ENCODE data around the gene DCC. TPM values are rescaled to one million over a fixed set of nuclear protein-coding genes. Genes with fewer than 3 reads are reported as not detected.

Gene DCC
- total and polyA plus RNA-seq, 2 donors (not counting 1 experiment from before 2014, with no cell fraction given), result not detected

DNA sequence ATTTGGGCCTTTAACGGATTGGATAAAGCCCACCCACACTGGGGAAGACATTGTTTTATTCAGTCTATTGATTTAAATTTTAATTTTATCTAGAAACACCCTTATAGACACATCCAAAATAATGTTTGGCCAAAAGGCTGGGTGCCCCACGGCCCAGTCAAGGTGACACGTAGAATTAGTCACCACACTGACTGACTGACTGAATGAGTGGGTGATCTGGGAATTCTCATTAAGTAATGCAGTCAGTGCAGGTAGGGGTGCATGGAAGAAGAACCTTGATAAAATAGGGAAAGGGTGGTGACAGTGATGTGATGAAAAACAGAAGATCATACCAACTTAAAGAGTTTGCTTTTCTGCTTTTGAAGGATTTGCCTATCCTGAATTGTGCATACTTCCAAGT lies 554.8 kb downstream of the DCC start:
- Mint-ChIP-seq H3K9me3 (ENCODE audit: insufficient read depth) (no peaks in the 10 kb centered on the region), H3K27me3 (no peaks in the 10 kb centered on the region), H3K27ac (no peak overlapping the region), H3K4me1 (no peaks in the 10 kb centered on the region), H3K4me3 (no peak overlapping the region)
- TF ChIP-seq, protein P1, sequence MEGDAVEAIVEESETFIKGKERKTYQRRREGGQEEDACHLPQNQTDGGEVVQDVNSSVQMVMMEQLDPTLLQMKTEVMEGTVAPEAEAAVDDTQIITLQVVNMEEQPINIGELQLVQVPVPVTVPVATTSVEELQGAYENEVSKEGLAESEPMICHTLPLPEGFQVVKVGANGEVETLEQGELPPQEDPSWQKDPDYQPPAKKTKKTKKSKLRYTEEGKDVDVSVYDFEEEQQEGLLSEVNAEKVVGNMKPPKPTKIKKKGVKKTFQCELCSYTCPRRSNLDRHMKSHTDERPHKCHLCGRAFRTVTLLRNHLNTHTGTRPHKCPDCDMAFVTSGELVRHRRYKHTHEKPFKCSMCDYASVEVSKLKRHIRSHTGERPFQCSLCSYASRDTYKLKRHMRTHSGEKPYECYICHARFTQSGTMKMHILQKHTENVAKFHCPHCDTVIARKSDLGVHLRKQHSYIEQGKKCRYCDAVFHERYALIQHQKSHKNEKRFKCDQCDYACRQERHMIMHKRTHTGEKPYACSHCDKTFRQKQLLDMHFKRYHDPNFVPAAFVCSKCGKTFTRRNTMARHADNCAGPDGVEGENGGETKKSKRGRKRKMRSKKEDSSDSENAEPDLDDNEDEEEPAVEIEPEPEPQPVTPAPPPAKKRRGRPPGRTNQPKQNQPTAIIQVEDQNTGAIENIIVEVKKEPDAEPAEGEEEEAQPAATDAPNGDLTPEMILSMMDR (IDR thresholded peaks at IDR 0.05), result no peak
- TF ChIP-seq EZH2 (IDR thresholded peaks at IDR 0.05; ENCODE audit: borderline replicate concordance, insufficient read depth, low read depth, low read length, poor library complexity, severe bottlenecking), result no peak
- CTCF ChIA-PET, result no interaction called here
- H3K27me3 ChIP-seq (replicated peaks in 1 of 4; ENCODE audit: control extremely low read depth in 1 of 4, control insufficient read depth in 3 of 4, insufficient read depth in 4 of 4, low read length in 3 of 4), result no peaks in the 10 kb centered on the region
- no peaks in the 10 kb centered on the region for H3K36me3 ChIP-seq (replicated peaks in 1 of 2; ENCODE audit: control extremely low read depth in 1 of 2, control insufficient read depth in 1 of 2, extremely low read depth in 1 of 2, insufficient read depth in 2 of 2, low read length in 1 of 2)
- intact Hi-C loops (cut with micrococcal nuclease), result no loop called here
- no peaks in the 10 kb centered on the region for H3K4me1 ChIP-seq (ENCODE audit: control insufficient read depth in 2 of 2, insufficient read depth in 2 of 2, low read length in 2 of 2)
- no peak overlapping the region for H3K9ac ChIP-seq (ENCODE audit: low read length)
- H3K9me3 ChIP-seq (ENCODE audit: control extremely low read depth in 1 of 3, control insufficient read depth in 2 of 3, insufficient read depth in 1 of 3, low read length in 2 of 3), result no peaks in the 10 kb centered on the region
- H3K79me2 ChIP-seq (ENCODE audit: control insufficient read depth, insufficient read depth, low read length), result no peaks in the 10 kb centered on the region
- ATAC-seq (ENCODE audit: low read depth) (no peak), DNase-seq (no peak)
- no peaks in the 10 kb centered on the region for H4K20me1 ChIP-seq (ENCODE audit: control insufficient read depth, insufficient read depth, low read length, poor library complexity, severe bottlenecking)
- no CpG with 5 or more reads among the region's 3 CpGs for WGBS (ENCODE audit: insufficient coverage)
- POLR2A ChIA-PET, result no interaction called here
- H3K4me3 ChIP-seq (ENCODE audit: control extremely low read depth in 1 of 5, extremely low read depth in 1 of 5, insufficient read depth in 1 of 5, low read depth in 2 of 5, low read length in 4 of 5), result no peak overlapping the region
- no peak overlapping the region for H2AFZ ChIP-seq (ENCODE audit: insufficient read depth, low read depth, low read length, poor library complexity, severe bottlenecking)
- no peak overlapping the region for H3K27ac ChIP-seq (ENCODE audit: low read length in 2 of 2)
- H3K4me2 ChIP-seq (replicated peaks; ENCODE audit: low read depth, low read length, poor library complexity, severe bottlenecking), result no peak overlapping the region

GRCh38 chr18:52897611-52898484 lies 557.9 kb downstream of the DCC start:
- POLR2A ChIA-PET, result no interaction called here
- no peak for ATAC-seq (ENCODE audit: low read depth)
- Mint-ChIP-seq H3K4me3 (no peak overlapping the region), H3K27ac (no peak overlapping the region), H3K9me3 (ENCODE audit: insufficient read depth) (no peaks in the 10 kb centered on the region), H3K4me1 (no peaks in the 10 kb centered on the region), H3K27me3 (no peaks in the 10 kb centered on the region)
- H3K4me3 ChIP-seq (ENCODE audit: control extremely low read depth in 1 of 5, extremely low read depth in 1 of 5, insufficient read depth in 1 of 5, low read depth in 2 of 5, low read length in 4 of 5), result no peak overlapping the region
- H3K4me2 ChIP-seq (replicated peaks; ENCODE audit: low read depth, low read length, poor library complexity, severe bottlenecking), result no peak overlapping the region
- no peaks in the 10 kb centered on the region for H4K20me1 ChIP-seq (ENCODE audit: control insufficient read depth, insufficient read depth, low read length, poor library complexity, severe bottlenecking)
- H2AFZ ChIP-seq (ENCODE audit: insufficient read depth, low read depth, low read length, poor library complexity, severe bottlenecking), result no peak overlapping the region
- no peaks in the 10 kb centered on the region for H3K4me1 ChIP-seq (ENCODE audit: control insufficient read depth in 2 of 2, insufficient read depth in 2 of 2, low read length in 2 of 2)
- no peaks in the 10 kb centered on the region for H3K79me2 ChIP-seq (ENCODE audit: control insufficient read depth, insufficient read depth, low read length)
- no peaks in the 10 kb centered on the region for H3K36me3 ChIP-seq (replicated peaks in 1 of 2; ENCODE audit: control extremely low read depth in 1 of 2, control insufficient read depth in 1 of 2, extremely low read depth in 1 of 2, insufficient read depth in 2 of 2, low read length in 1 of 2)
- intact Hi-C loops (cut with micrococcal nuclease), result no loop called here
- H3K9ac ChIP-seq (ENCODE audit: low read length), result no peak overlapping the region
- DNase-seq, result no peak
- no peaks in the 10 kb centered on the region for H3K27me3 ChIP-seq (replicated peaks in 1 of 4; ENCODE audit: control extremely low read depth in 1 of 4, control insufficient read depth in 3 of 4, insufficient read depth in 4 of 4, low read length in 3 of 4)
- WGBS (ENCODE audit: insufficient coverage), result 88% methylated on average over 1 of the region's 5 CpGs
- CTCF ChIA-PET, result no interaction called here
- H3K27ac ChIP-seq (ENCODE audit: low read length in 2 of 2), result no peak overlapping the region
- TF ChIP-seq EZH2 (IDR thresholded peaks at IDR 0.05; ENCODE audit: borderline replicate concordance, insufficient read depth, low read depth, low read length, poor library complexity, severe bottlenecking), result no peak
- TF ChIP-seq, protein P1 (IDR thresholded peaks at IDR 0.05), result no peak
- H3K9me3 ChIP-seq (ENCODE audit: control extremely low read depth in 1 of 3, control insufficient read depth in 2 of 3, insufficient read depth in 1 of 3, low read length in 2 of 3), result no peaks in the 10 kb centered on the region

Measured in B cell (primary cell).